PC-3 (cell line): ENCODE data around the gene PHF13. TPM values are rescaled to one million over a fixed set of nuclear protein-coding genes. Genes with fewer than 3 reads are reported as not detected.

ENCODE experiments used
- ATAC-seq: fragments of 200-7000 bp; cut with Tn5 transposase; 2 replicates; pipeline ENCODE4 v1.9.1; 2020; ENCODE audit warnings: mild to moderate bottlenecking, moderate library complexity
- BruUV-seq: library from RNA; stranded (reverse); fragments of 400-500 nt; replicated peaks from 2 replicates; lab custom pipeline; 2021; lab: Mats Ljungman, UMichigan
- CTCF ChIA-PET: fragments of 300-600 bp; sonication (Branson Sonifier 250); formaldehyde crosslinking; loops from one replicate; lab custom pipeline; 2022; ENCODE audit warnings: antibody characterized with exemption; lab: Charles Lee
- POLR2A ChIA-PET: fragments of 300-600 bp; sonication (Branson Sonifier 250); formaldehyde crosslinking; loops from one replicate; lab custom pipeline; 2022; ENCODE audit warnings: antibody characterized with exemption; ENCODE audit not compliant: unreplicated experiment; lab: Charles Lee
- DNase-seq: peaks from one replicate; pipeline ENCODE4 v3.0.0-alpha.2; 2015
- H2AFZ ChIP-seq: fragments of 300-600 bp; sonication (generic); 2 replicates; pipeline ENCODE4 v1.6.0; 2016; ENCODE audit warnings: antibody characterized with exemption, low read length
- H3F3A ChIP-seq: fragments of 300-600 bp; sonication (generic); one replicate; pipeline ENCODE4 v1.6.0; 2017; ENCODE audit warnings: antibody characterized with exemption, low read length, control low read depth, mild to moderate bottlenecking; ENCODE audit not compliant: unreplicated experiment
- H3K27ac ChIP-seq: fragments of 300-600 bp; sonication (generic); 2 replicates; pipeline ENCODE4 v1.5.1; 2016; ENCODE audit warnings: mild to moderate bottlenecking, low read length
- H3K27me3 ChIP-seq: fragments of 300-600 bp; sonication (generic); 2 replicates; pipeline ENCODE4 v1.6.1; 2016; ENCODE audit warnings: low read length, mixed read lengths
- H3K36me3 ChIP-seq: fragments of 300-600 bp; sonication (generic); 2 replicates; pipeline ENCODE4 v1.6.1; 2016; ENCODE audit warnings: low read depth, mixed run types, low read length, mixed read lengths
- H3K4me1 ChIP-seq: fragments of 300-600 bp; sonication (generic); 2 replicates; pipeline ENCODE4 v1.5.1; 2016; ENCODE audit warnings: low read length; ENCODE audit not compliant: insufficient read depth
- H3K4me2 ChIP-seq: fragments of 300-600 bp; sonication (generic); 2 replicates; pipeline ENCODE4 v1.6.0; 2016; ENCODE audit warnings: low read length
- H3K4me3 ChIP-seq: fragments of 300-600 bp; sonication (generic); 2 replicates; pipeline ENCODE4 v1.5.1; 2016; ENCODE audit warnings: mild to moderate bottlenecking, low read length, mixed read lengths
- H3K79me2 ChIP-seq: fragments of 300-600 bp; sonication (generic); 2 replicates; pipeline ENCODE4 v1.6.1; 2017; ENCODE audit warnings: low read length, mixed read lengths
- H3K9ac ChIP-seq: fragments of 300-600 bp; sonication (generic); 2 replicates; pipeline ENCODE4 v1.6.0; 2016; ENCODE audit warnings: mild to moderate bottlenecking, low read length
- H3K9me2 ChIP-seq: fragments of 300-600 bp; sonication (generic); replicated peaks from 2 replicates; pipeline ENCODE4 v1.6.1; 2016; ENCODE audit warnings: mixed run types, low read length, mixed read lengths
- H3K9me3 ChIP-seq: fragments of 300-600 bp; sonication (generic); 2 replicates; pipeline ENCODE4 v1.6.1; 2016; ENCODE audit warnings: low read length, mixed read lengths
- H4K20me1 ChIP-seq: fragments of 300-600 bp; sonication (generic); 2 replicates; pipeline ENCODE4 v1.6.1; 2016; ENCODE audit warnings: low read length, mixed read lengths
- EZH2 ChIP-seq: fragments of 300-600 bp; sonication (generic); IDR thresholded peaks from one replicate; pipeline ENCODE4 v1.6.1; 2017; ENCODE audit warnings: antibody characterized with exemption, mild to moderate bottlenecking, low read length; ENCODE audit not compliant: unreplicated experiment
- EZH2phosphoT487 ChIP-seq: fragments of 300-600 bp; sonication (generic); IDR thresholded peaks from 2 replicates; pipeline ENCODE4 v1.6.1; 2018; ENCODE audit warnings: mild to moderate bottlenecking, antibody characterized with exemption, low read length, borderline replicate concordance
- intact Hi-C: fragments of 100-400 bp; cut with micrococcal nuclease; formaldehyde crosslinking; loops from 2 replicates; pipeline ENCODE4 v1.9.0; 2023
- total RNA-seq: library from RNA; depleted of rRNA; stranded (reverse); fragments of >200 nt; gene quantifications from 2 replicates; pipeline ENCODE4 v1.2.3, GENCODE V29; 2014
- TF ChIP-seq, protein P1 (sequence below): fragments of 300-600 bp; sonication (generic); conservative IDR thresholded peaks from 2 replicates; pipeline ENCODE4 v1.5.1; 2017; ENCODE audit warnings: antibody characterized with exemption, low read depth, mild to moderate bottlenecking, low read length

The PHF13 gene
- total RNA-seq, 1 experiment from 2014 or later = 13.2 TPM

DNA sequence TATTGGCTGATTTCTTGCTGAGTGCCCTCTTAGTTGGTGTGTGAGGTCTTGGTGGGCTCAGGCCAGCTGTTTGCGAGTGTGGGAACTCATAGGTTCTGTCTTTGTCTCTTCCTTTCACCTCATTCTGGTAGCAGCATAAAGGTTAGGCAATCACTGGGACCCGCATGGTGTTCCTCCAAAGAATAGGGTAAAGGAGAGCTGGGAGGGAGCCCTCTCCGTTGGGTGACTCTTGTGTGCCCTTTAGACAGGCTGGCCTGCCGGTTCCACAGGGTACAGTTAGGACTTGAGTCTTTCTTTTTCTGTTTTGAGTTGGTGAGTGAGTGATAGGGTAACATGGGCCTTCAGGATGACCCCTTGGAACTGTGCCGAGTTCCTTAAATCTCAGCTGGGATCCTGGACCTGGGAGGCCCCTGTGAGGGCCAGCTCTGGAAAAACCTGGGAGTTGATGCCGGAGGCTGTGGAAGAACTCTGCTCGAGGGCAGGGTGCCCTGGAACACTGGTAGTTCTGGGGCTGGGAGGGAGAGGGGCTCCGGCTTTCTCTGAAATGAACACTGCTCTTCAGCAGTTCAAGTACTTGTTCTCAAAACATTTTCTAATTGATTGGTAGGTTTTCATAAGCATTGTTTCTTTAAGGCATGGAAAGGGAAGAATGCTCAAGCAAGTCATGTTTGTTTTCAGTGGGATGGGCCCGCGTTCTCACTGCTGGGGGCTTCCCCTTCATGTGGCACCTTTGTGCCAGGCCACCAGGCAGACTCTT lies 9.0 kb downstream of the PHF13 start:
- no peak overlapping the region for H3K4me2 ChIP-seq
- H3K36me3 ChIP-seq = peaks cover 43% of the 10 kb centered on the region; the same call in 1 of the 2 replicates
- H3K9me3 ChIP-seq = no peaks in the 10 kb centered on the region
- no peak for ATAC-seq
- BruUV-seq = no TSS peak
- TF ChIP-seq, protein P1, sequence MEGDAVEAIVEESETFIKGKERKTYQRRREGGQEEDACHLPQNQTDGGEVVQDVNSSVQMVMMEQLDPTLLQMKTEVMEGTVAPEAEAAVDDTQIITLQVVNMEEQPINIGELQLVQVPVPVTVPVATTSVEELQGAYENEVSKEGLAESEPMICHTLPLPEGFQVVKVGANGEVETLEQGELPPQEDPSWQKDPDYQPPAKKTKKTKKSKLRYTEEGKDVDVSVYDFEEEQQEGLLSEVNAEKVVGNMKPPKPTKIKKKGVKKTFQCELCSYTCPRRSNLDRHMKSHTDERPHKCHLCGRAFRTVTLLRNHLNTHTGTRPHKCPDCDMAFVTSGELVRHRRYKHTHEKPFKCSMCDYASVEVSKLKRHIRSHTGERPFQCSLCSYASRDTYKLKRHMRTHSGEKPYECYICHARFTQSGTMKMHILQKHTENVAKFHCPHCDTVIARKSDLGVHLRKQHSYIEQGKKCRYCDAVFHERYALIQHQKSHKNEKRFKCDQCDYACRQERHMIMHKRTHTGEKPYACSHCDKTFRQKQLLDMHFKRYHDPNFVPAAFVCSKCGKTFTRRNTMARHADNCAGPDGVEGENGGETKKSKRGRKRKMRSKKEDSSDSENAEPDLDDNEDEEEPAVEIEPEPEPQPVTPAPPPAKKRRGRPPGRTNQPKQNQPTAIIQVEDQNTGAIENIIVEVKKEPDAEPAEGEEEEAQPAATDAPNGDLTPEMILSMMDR = no peak
- TF ChIP-seq EZH2 = no peak
- no peak for TF ChIP-seq EZH2phosphoT487
- peaks cover 13% of the 10 kb centered on the region for H3K4me1 ChIP-seq
- no peaks in the 10 kb centered on the region for H3K27me3 ChIP-seq
- intact Hi-C loops = no loop called here
- no peak overlapping the region for H3K4me3 ChIP-seq
- no peak for DNase-seq
- no peaks in the 10 kb centered on the region for H3K9me2 ChIP-seq
- ChIA-PET POLR2A (no interaction called here), CTCF (no interaction called here)
- no peak overlapping the region for H3K27ac ChIP-seq
- H2AFZ ChIP-seq = no peak overlapping the region
- H4K20me1 ChIP-seq = 0 out of 2 replicates have a peak, but pooled peaks cover 3% of the 10 kb centered on the region
- peaks cover 5% of the 10 kb centered on the region for H3F3A ChIP-seq
- peaks cover 55% of the 10 kb centered on the region for H3K79me2 ChIP-seq
- no peak overlapping the region for H3K9ac ChIP-seq

DNA sequence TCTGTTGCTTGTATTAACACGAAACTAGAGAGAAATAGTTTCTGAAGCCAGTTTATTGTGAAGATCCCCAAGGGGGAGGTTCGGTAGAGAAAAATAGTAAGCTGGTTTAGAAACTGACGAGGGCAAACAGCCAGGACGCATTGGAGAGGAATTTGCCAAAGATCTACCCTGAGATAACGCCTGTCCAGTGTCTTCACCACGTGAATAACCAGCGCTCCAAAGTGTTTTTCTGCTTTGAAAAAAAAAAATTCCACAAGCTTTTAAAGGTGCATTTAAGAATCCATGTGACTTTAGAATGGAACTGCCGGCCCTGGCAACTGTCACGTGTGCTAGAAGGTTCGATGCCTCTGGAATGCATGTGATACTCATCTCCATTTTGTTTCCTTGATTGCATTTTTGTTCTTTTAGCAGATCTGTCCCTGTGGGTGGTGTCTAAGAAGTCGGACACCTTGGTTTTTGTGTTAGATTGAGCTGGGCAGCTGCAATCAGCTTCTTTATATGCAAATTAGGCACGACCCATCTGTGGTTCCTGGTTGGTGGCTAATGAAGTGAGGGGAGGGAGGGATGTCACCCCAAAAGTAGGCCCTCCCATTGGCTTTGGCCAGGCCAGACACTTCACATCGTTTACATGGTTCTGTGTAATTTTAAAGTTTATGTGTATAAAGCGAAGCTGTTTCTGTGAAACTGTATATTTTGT lies 9.9 kb downstream of the PHF13 start:
- H3K4me3 ChIP-seq = no peak overlapping the region
- no peak for ATAC-seq
- TF ChIP-seq EZH2 (no peak), EZH2phosphoT487 (no peak)
- TF ChIP-seq, protein P1 = no peak
- H3K27ac ChIP-seq = no peak overlapping the region
- H3K36me3 ChIP-seq = peaks cover 45% of the 10 kb centered on the region
- intact Hi-C loops = no loop called here
- H2AFZ ChIP-seq = no peak overlapping the region
- peaks cover 54% of the 10 kb centered on the region for H3K79me2 ChIP-seq
- DNase-seq = no peak
- no peaks in the 10 kb centered on the region for H3K9me3 ChIP-seq
- POLR2A ChIA-PET = no interaction called here
- CTCF ChIA-PET = no interaction called here
- H3K27me3 ChIP-seq = no peaks in the 10 kb centered on the region
- no TSS peak for BruUV-seq
- peaks cover 5% of the 10 kb centered on the region for H3F3A ChIP-seq
- H3K4me1 ChIP-seq = peaks cover 13% of the 10 kb centered on the region
- H4K20me1 ChIP-seq = 0 out of 2 replicates have a peak, but pooled peaks cover 3% of the 10 kb centered on the region
- no peaks in the 10 kb centered on the region for H3K9me2 ChIP-seq
- H3K4me2 ChIP-seq = no peak overlapping the region
- H3K9ac ChIP-seq = no peak overlapping the region
